ENCODE data around the gene PACS1. TPM values are rescaled to one million over a fixed set of nuclear protein-coding genes. Genes with fewer than 3 reads are reported as not detected.
"Not testable (repeated sequence)": the region's sequence is repeated elsewhere in the genome, so short reads cannot be mapped to it uniquely, and the experiment has no call there.

Gene PACS1
- total RNA-seq, 1 donor from 2014 or later, result 24.9 TPM

- H3K4me3 ChIP-seq (ENCODE audit: low read depth, low read length), result no peak overlapping the region
- no peak for DNase-seq (ENCODE audit: low read depth)
- TF ChIP-seq CTCF (conservative IDR thresholded peaks at IDR 0.05; ENCODE audit: low read depth, low read length), result no peak
These were observed 206.0 kb downstream of the PACS1 start for GRCh38 chr11:66275984-66276612.

- H3K4me3 ChIP-seq (ENCODE audit: low read depth, low read length); DNase-seq (ENCODE audit: low read depth): not testable (repeated sequence)
These were observed 206.5 kb downstream of the PACS1 start for GRCh38 chr11:66276619-66277018.

- DNase-seq (ENCODE audit: low read depth); H3K4me3 ChIP-seq (ENCODE audit: low read depth, low read length): not testable (repeated sequence)
These were observed 207.0 kb downstream of the PACS1 start for GRCh38 chr11:66277064-66277463.

GRCh38 chr11:66277471-66278362 is 207.6 kb downstream of the PACS1 start, which contains the start of gene CNIH2:
Gene CNIH2 (plus strand): TSS chr11:66278175. CDS start chr11:66278457, 282 bp downstream.
- no peak for TF ChIP-seq CTCF (conservative IDR thresholded peaks at IDR 0.05; ENCODE audit: low read depth, low read length)
- no peak within 1 kb of the TSS for H3K4me3 ChIP-seq (ENCODE audit: low read depth, low read length)
- DNase-seq (ENCODE audit: low read depth), result no peak

GRCh38 chr11:66278363-66279091 is 208.5 kb downstream of the PACS1 start:
- no peak for DNase-seq (ENCODE audit: low read depth)
- no peak for TF ChIP-seq CTCF (conservative IDR thresholded peaks at IDR 0.05; ENCODE audit: low read depth, low read length)
- H3K4me3 ChIP-seq (ENCODE audit: low read depth, low read length), result no peak overlapping the region

- no peak for DNase-seq (ENCODE audit: low read depth)
- no peak for TF ChIP-seq CTCF (conservative IDR thresholded peaks at IDR 0.05; ENCODE audit: low read depth, low read length)
- H3K4me3 ChIP-seq (ENCODE audit: low read depth, low read length), result no peak overlapping the region
These were observed 209.1 kb downstream of the PACS1 start for GRCh38 chr11:66279092-66279734.

- H3K4me3 ChIP-seq (ENCODE audit: low read depth, low read length), result no peak overlapping the region
- no peak for DNase-seq (ENCODE audit: low read depth)
- no peak for TF ChIP-seq CTCF (conservative IDR thresholded peaks at IDR 0.05; ENCODE audit: low read depth, low read length)
These were observed 210.4 kb downstream of the PACS1 start for GRCh38 chr11:66280428-66280827.

Data from epithelial cell of proximal tubule (primary cell).